DOHH2 (cell line): ENCODE measurements around the gene GLRX3.

Experiments
- EZH2phosphoT487 ChIP-seq: fragments of 200-600 bp; sonication (generic); IDR thresholded peaks from 2 replicates; pipeline ENCODE4 v1.6.1; 2017; ENCODE audit warnings: borderline replicate concordance, mild to moderate bottlenecking, antibody characterized with exemption, low read length, moderate library complexity, mixed read lengths
- TF ChIP-seq, protein P1 (sequence below): fragments of 200-600 bp; sonication (generic); IDR thresholded peaks from one replicate; pipeline ENCODE4 v1.5.1; 2014; ENCODE audit warnings: antibody characterized with exemption, mild to moderate bottlenecking, low read depth, low read length; ENCODE audit not compliant: poor library complexity, severe bottlenecking

DNA sequence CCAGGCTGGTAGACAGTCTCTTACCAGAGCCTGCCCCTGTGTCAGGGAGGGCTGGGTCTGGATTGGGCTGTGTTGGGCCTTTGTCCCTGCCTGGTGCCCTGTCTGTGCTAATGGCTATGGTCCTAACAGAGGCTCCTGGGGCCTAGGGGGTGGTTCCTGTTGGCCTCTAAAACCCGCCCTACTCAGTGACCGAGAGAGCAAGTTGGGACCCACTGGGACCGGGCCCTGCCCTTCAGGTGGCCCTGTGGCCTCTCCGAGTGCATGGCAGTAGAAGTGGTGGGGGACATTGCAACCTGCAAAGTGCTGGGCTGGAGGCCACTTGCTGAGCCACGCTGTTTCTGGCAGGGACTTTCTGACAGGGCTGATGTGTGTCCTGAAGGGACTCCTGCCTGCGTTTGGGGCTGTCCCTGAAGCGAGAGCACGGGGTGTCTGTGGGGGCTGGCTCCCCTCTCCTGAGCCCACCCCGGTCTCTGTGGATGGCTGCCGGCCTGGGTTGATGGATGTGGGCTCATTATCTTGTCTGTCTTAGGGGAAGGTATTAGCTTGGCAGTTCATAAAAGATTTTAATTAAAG, 56.2 kb downstream of the GLRX3 start:
- TF ChIP-seq, protein P1, sequence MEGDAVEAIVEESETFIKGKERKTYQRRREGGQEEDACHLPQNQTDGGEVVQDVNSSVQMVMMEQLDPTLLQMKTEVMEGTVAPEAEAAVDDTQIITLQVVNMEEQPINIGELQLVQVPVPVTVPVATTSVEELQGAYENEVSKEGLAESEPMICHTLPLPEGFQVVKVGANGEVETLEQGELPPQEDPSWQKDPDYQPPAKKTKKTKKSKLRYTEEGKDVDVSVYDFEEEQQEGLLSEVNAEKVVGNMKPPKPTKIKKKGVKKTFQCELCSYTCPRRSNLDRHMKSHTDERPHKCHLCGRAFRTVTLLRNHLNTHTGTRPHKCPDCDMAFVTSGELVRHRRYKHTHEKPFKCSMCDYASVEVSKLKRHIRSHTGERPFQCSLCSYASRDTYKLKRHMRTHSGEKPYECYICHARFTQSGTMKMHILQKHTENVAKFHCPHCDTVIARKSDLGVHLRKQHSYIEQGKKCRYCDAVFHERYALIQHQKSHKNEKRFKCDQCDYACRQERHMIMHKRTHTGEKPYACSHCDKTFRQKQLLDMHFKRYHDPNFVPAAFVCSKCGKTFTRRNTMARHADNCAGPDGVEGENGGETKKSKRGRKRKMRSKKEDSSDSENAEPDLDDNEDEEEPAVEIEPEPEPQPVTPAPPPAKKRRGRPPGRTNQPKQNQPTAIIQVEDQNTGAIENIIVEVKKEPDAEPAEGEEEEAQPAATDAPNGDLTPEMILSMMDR, result no peak
- no peak for TF ChIP-seq EZH2phosphoT487
